GM23338 (cell line): ENCODE measurements around the gene PDE10A. TPM values are rescaled to one million over a fixed set of nuclear protein-coding genes. Genes with fewer than 3 reads are reported as not detected.

ENCODE experiments used
- ATAC-seq: fragments of 200-7000 bp; cut with Tn5 transposase; 3 replicates; pipeline ENCODE4 v1.9.1; 2020
- DNase-seq: peaks from one replicate; pipeline ENCODE4 v3.0.0-alpha.2; 2015; ENCODE audit warnings: low spot score
- H2AFZ ChIP-seq: fragments of 200-600 bp; sonication (generic); 2 replicates; pipeline ENCODE4 v1.8.0; 2016; ENCODE audit warnings: antibody characterized with exemption, mild to moderate bottlenecking, moderate library complexity
- H3F3A ChIP-seq: fragments of 200-600 bp; sonication (generic); replicated peaks from 2 replicates; pipeline ENCODE4 v1.8.0; 2017; ENCODE audit warnings: antibody characterized with exemption, mixed run types, low read depth
- H3K27ac ChIP-seq: fragments of 200-600 bp; sonication (generic); 2 replicates; pipeline ENCODE4 v1.6.1; 2016; ENCODE audit warnings: low read depth
- H3K27me3 ChIP-seq: fragments of 200-600 bp; sonication (generic); 2 replicates; pipeline ENCODE4 v1.8.0; 2016; ENCODE audit warnings: mild to moderate bottlenecking, mixed run types, moderate library complexity; ENCODE audit not compliant: insufficient read depth
- H3K36me3 ChIP-seq: fragments of 200-600 bp; sonication (generic); 2 replicates; pipeline ENCODE4 v1.8.0; 2016; ENCODE audit warnings: mild to moderate bottlenecking; ENCODE audit not compliant: insufficient read depth
- H3K4me1 ChIP-seq: fragments of 200-600 bp; sonication (generic); 2 replicates; pipeline ENCODE4 v1.8.0; 2016; ENCODE audit warnings: mild to moderate bottlenecking, moderate library complexity; ENCODE audit not compliant: insufficient read depth
- H3K4me2 ChIP-seq: fragments of 200-600 bp; sonication (generic); 2 replicates; pipeline ENCODE4 v1.7.1; 2017; ENCODE audit warnings: mixed run types
- H3K4me3 ChIP-seq: fragments of 200-600 bp; sonication (generic); 2 replicates; pipeline ENCODE4 v1.6.1; 2016; ENCODE audit warnings: mixed run types
- H3K79me2 ChIP-seq: fragments of 200-600 bp; sonication (generic); replicated peaks from 2 replicates; pipeline ENCODE4 v1.8.0; 2017; ENCODE audit warnings: mild to moderate bottlenecking; ENCODE audit not compliant: insufficient read depth
- H3K9me2 ChIP-seq: fragments of 200-600 bp; sonication (generic); 2 replicates; pipeline ENCODE4 v1.8.0; 2017; ENCODE audit not compliant: insufficient read depth
- H4K20me1 ChIP-seq: fragments of 200-600 bp; sonication (generic); replicated peaks from 2 replicates; pipeline ENCODE4 v1.8.0; 2017; ENCODE audit warnings: mild to moderate bottlenecking; ENCODE audit not compliant: insufficient read depth
- H3K27ac Mint-ChIP-seq: 2 replicates; pipeline ENCODE4 v1.8.0; 2020; ENCODE audit warnings: inconsistent platforms, mild to moderate bottlenecking, moderate library complexity, mixed read lengths
- H3K27me3 Mint-ChIP-seq: 3 replicates; pipeline ENCODE4 v1.8.0; 2022; ENCODE audit warnings: low read depth, mild to moderate bottlenecking, moderate library complexity, mixed read lengths, inconsistent platforms; ENCODE audit not compliant: insufficient read depth, poor library complexity
- H3K36me3 Mint-ChIP-seq: 3 replicates; pipeline ENCODE4 v1.8.0; 2021; ENCODE audit warnings: low read depth, mild to moderate bottlenecking, inconsistent platforms, moderate library complexity, mixed read lengths
- H3K4me1 Mint-ChIP-seq: 3 replicates; pipeline ENCODE4 v1.8.0; 2020; ENCODE audit warnings: mild to moderate bottlenecking, inconsistent platforms, mixed read lengths
- H3K4me3 Mint-ChIP-seq: 3 replicates; pipeline ENCODE4 v1.8.0; 2021; ENCODE audit warnings: moderate library complexity, mild to moderate bottlenecking, inconsistent platforms, mixed read lengths
- H3K9me3 Mint-ChIP-seq: 3 replicates; pipeline ENCODE4 v1.8.0; 2020; ENCODE audit warnings: moderate library complexity, mild to moderate bottlenecking, inconsistent platforms, mixed read lengths
- CREB1 ChIP-seq: fragments of 250-450 bp; sonication (Bioruptor Pico); IDR thresholded peaks from 2 replicates; pipeline ENCODE4 v1.5.0; 2020; ENCODE audit warnings: low read depth, mild to moderate bottlenecking, moderate library complexity
- EZH2 ChIP-seq: fragments of 200-600 bp; sonication (generic); IDR thresholded peaks from one replicate; pipeline ENCODE4 v1.8.0; 2017; ENCODE audit warnings: antibody characterized with exemption, mild to moderate bottlenecking, low read depth; ENCODE audit not compliant: unreplicated experiment
- EZH2phosphoT487 ChIP-seq: fragments of 200-600 bp; sonication (generic); IDR thresholded peaks from one replicate; pipeline ENCODE4 v1.8.1; 2018; ENCODE audit warnings: antibody characterized with exemption; ENCODE audit not compliant: unreplicated experiment
- NANOG ChIP-seq: IDR thresholded peaks from 2 replicates; pipeline ENCODE4 v1.6.1; 2016; ENCODE audit warnings: antibody characterized with exemption, borderline replicate concordance
- STAT1 ChIP-seq: IDR thresholded peaks from one replicate; pipeline ENCODE4 v1.6.1; 2016; ENCODE audit warnings: antibody characterized with exemption; ENCODE audit not compliant: unreplicated experiment
- ZNF114 ChIP-seq: fragments of 250-450 bp; sonication (Bioruptor Pico); IDR thresholded peaks from 2 replicates; pipeline ENCODE4 v1.5.0; 2020; ENCODE audit warnings: mild to moderate bottlenecking, moderate library complexity
- polyA plus RNA-seq: library from polyadenylated mRNA; unstranded; fragments of >200 nt; fragmentation: Nextera tagmentation; extraction: Ambion mirVana; gene quantifications from 2 replicates; pipeline ENCODE4 v1.2.1, GENCODE V29; 2016
- total RNA-seq: library from RNA; depleted of rRNA; stranded (reverse); fragments of >200 nt; shearing (Covaris generic); gene quantifications from 2 replicates; pipeline ENCODE4 v1.2.3, GENCODE V29; 2014
- TF ChIP-seq, protein P1 (sequence below): fragments of 250-450 bp; sonication (Bioruptor Pico); IDR thresholded peaks from 2 replicates; pipeline ENCODE4 v1.5.0; 2020; ENCODE audit warnings: mild to moderate bottlenecking, moderate library complexity
- TF ChIP-seq, protein P2 (sequence below): IDR thresholded peaks from 2 replicates; pipeline ENCODE4 v1.6.1; 2016; ENCODE audit warnings: antibody characterized with exemption
- TF ChIP-seq, protein P3 (sequence below), 2 experiments: fragments of 200-600 bp in 1 of 2; sonication (generic) in 1 of 2; conservative IDR thresholded peaks; 2 replicates each; pipeline versions ENCODE4 v1.5.1 to v1.6.1; 2016 to 2017; ENCODE audit warnings: antibody characterized with exemption in 2 of 2, low read depth in 2 of 2, mild to moderate bottlenecking in 2 of 2, moderate library complexity in 1 of 2
- TF ChIP-seq, protein P4 (sequence below): IDR thresholded peaks from one replicate; pipeline ENCODE4 v1.6.1; 2018; ENCODE audit warnings: antibody characterized with exemption; ENCODE audit not compliant: unreplicated experiment

PDE10A gene
- total and polyA plus RNA-seq, 2 experiments from 2014 or later = 0.50 to 3.9 TPM

DNA sequence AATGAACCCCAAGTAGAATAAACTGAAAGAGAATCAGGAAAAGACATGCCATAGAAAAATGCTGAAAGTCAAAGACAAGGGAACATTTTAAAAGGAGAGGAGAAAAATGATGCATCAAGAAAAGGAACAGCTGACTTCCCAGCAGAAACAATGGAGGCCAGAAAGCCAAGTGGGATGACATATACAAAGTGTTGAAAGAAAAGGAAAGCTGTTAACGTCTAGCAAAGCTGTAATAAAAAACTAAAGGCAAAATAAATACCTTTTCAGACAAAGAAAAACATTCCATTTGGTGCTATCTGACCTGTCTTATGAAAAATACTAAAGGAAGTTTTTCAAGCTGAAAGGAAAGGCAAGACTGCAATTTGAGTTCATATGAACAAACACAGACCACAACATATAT is 34.1 kb upstream of the PDE10A start (continued):
- TF ChIP-seq, protein P1, sequence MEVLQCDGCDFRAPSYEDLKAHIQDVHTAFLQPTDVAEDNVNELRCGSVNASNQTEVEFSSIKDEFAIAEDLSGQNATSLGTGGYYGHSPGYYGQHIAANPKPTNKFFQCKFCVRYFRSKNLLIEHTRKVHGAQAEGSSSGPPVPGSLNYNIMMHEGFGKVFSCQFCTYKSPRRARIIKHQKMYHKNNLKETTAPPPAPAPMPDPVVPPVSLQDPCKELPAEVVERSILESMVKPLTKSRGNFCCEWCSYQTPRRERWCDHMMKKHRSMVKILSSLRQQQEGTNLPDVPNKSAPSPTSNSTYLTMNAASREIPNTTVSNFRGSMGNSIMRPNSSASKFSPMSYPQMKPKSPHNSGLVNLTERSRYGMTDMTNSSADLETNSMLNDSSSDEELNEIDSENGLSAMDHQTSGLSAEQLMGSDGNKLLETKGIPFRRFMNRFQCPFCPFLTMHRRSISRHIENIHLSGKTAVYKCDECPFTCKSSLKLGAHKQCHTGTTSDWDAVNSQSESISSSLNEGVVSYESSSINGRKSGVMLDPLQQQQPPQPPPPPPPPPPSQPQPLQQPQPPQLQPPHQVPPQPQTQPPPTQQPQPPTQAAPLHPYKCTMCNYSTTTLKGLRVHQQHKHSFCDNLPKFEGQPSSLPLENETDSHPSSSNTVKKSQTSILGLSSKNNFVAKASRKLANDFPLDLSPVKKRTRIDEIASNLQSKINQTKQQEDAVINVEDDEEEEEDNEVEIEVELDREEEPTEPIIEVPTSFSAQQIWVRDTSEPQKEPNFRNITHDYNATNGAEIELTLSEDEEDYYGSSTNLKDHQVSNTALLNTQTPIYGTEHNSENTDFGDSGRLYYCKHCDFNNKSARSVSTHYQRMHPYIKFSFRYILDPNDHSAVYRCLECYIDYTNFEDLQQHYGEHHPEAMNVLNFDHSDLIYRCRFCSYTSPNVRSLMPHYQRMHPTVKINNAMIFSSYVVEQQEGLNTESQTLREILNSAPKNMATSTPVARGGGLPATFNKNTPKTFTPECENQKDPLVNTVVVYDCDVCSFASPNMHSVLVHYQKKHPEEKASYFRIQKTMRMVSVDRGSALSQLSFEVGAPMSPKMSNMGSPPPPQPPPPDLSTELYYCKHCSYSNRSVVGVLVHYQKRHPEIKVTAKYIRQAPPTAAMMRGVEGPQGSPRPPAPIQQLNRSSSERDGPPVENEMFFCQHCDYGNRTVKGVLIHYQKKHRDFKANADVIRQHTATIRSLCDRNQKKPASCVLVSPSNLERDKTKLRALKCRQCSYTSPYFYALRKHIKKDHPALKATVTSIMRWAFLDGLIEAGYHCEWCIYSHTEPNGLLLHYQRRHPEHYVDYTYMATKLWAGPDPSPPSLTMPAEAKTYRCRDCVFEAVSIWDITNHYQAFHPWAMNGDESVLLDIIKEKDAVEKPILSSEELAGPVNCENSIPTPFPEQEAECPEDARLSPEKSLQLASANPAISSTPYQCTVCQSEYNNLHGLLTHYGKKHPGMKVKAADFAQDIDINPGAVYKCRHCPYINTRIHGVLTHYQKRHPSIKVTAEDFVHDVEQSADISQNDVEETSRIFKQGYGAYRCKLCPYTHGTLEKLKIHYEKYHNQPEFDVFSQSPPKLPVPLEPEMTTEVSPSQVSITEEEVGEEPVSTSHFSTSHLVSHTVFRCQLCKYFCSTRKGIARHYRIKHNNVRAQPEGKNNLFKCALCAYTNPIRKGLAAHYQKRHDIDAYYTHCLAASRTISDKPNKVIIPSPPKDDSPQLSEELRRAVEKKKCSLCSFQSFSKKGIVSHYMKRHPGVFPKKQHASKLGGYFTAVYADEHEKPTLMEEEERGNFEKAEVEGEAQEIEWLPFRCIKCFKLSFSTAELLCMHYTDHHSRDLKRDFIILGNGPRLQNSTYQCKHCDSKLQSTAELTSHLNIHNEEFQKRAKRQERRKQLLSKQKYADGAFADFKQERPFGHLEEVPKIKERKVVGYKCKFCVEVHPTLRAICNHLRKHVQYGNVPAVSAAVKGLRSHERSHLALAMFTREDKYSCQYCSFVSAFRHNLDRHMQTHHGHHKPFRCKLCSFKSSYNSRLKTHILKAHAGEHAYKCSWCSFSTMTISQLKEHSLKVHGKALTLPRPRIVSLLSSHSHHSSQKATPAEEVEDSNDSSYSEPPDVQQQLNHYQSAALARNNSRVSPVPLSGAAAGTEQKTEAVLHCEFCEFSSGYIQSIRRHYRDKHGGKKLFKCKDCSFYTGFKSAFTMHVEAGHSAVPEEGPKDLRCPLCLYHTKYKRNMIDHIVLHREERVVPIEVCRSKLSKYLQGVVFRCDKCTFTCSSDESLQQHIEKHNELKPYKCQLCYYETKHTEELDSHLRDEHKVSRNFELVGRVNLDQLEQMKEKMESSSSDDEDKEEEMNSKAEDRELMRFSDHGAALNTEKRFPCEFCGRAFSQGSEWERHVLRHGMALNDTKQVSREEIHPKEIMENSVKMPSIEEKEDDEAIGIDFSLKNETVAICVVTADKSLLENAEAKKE (CRISPR knock-in tag) = no peak
- TF ChIP-seq, protein P2, sequence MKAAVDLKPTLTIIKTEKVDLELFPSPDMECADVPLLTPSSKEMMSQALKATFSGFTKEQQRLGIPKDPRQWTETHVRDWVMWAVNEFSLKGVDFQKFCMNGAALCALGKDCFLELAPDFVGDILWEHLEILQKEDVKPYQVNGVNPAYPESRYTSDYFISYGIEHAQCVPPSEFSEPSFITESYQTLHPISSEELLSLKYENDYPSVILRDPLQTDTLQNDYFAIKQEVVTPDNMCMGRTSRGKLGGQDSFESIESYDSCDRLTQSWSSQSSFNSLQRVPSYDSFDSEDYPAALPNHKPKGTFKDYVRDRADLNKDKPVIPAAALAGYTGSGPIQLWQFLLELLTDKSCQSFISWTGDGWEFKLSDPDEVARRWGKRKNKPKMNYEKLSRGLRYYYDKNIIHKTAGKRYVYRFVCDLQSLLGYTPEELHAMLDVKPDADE = no peak
- TF ChIP-seq STAT1 (no peak), ZNF114 (no peak), NANOG (no peak), EZH2phosphoT487 (no peak)

DNA sequence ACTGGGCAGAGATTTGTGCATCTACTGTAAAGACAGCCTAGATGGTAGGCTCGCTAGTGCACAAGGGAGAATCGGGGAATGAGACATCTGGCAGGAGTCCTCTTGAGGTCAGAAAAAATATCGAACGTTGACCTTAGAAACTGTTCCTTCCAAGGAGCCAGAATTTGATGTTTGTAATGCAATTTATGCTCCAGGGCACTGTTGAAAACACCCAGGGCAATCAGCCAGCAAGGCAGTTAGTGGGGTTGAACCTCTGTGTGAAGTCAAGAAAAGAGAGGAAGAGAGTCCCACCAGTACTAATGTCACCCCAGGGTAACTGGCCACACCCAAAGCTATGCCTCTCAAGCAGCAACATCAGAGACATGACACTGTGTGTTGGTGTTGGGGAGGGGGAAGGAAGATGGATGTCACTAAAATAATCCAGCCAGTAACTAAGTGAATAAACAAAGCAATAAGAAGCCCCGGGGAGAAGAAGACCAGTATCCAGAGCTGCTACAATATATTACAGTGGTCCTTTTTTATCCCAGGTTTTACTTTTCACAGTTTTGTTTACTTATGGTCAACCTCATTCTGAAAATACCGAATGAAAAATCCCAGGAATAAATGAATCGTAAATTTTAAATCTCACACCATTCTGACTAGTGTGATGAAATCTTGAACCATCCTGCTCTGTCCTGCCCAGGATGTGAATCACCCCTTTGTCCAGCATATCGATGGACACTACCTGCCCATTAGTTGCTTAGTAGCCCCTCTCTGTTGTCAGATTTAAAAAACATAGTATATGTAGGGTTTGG is 32.9 kb upstream of the PDE10A start:
- no peak overlapping the region for H3K27ac ChIP-seq
- Mint-ChIP-seq H3K36me3 (no peaks in the 10 kb centered on the region), H3K4me1 (no peaks in the 10 kb centered on the region), H3K27me3 (no peaks in the 10 kb centered on the region), H3K27ac (no peak overlapping the region), H3K9me3 (no peaks in the 10 kb centered on the region), H3K4me3 (no peak overlapping the region)
- H3K4me3 ChIP-seq = no peak overlapping the region
- ATAC-seq = no peak
- H4K20me1 ChIP-seq = no peaks in the 10 kb centered on the region
- no peak overlapping the region for H2AFZ ChIP-seq
- DNase-seq = no peak
- H3K36me3 ChIP-seq = no peaks in the 10 kb centered on the region
- no peaks in the 10 kb centered on the region for H3F3A ChIP-seq
- H3K4me1 ChIP-seq = no peaks in the 10 kb centered on the region
- no peak overlapping the region for H3K4me2 ChIP-seq
- no peaks in the 10 kb centered on the region for H3K79me2 ChIP-seq
- H3K9me2 ChIP-seq = no peaks in the 10 kb centered on the region
- no peaks in the 10 kb centered on the region for H3K27me3 ChIP-seq
- TF ChIP-seq, protein P3, sequence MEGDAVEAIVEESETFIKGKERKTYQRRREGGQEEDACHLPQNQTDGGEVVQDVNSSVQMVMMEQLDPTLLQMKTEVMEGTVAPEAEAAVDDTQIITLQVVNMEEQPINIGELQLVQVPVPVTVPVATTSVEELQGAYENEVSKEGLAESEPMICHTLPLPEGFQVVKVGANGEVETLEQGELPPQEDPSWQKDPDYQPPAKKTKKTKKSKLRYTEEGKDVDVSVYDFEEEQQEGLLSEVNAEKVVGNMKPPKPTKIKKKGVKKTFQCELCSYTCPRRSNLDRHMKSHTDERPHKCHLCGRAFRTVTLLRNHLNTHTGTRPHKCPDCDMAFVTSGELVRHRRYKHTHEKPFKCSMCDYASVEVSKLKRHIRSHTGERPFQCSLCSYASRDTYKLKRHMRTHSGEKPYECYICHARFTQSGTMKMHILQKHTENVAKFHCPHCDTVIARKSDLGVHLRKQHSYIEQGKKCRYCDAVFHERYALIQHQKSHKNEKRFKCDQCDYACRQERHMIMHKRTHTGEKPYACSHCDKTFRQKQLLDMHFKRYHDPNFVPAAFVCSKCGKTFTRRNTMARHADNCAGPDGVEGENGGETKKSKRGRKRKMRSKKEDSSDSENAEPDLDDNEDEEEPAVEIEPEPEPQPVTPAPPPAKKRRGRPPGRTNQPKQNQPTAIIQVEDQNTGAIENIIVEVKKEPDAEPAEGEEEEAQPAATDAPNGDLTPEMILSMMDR (conservative IDR thresholded peaks at IDR 0.05; ENCODE audit: low read depth in 2 of 2) = no peak
- TF ChIP-seq EZH2phosphoT487 = no peak
- TF ChIP-seq, protein P2 = no peak
- no peak for TF ChIP-seq CREB1
- TF ChIP-seq EZH2 = no peak
- TF ChIP-seq ZNF114 = no peak
- TF ChIP-seq, protein P4, sequence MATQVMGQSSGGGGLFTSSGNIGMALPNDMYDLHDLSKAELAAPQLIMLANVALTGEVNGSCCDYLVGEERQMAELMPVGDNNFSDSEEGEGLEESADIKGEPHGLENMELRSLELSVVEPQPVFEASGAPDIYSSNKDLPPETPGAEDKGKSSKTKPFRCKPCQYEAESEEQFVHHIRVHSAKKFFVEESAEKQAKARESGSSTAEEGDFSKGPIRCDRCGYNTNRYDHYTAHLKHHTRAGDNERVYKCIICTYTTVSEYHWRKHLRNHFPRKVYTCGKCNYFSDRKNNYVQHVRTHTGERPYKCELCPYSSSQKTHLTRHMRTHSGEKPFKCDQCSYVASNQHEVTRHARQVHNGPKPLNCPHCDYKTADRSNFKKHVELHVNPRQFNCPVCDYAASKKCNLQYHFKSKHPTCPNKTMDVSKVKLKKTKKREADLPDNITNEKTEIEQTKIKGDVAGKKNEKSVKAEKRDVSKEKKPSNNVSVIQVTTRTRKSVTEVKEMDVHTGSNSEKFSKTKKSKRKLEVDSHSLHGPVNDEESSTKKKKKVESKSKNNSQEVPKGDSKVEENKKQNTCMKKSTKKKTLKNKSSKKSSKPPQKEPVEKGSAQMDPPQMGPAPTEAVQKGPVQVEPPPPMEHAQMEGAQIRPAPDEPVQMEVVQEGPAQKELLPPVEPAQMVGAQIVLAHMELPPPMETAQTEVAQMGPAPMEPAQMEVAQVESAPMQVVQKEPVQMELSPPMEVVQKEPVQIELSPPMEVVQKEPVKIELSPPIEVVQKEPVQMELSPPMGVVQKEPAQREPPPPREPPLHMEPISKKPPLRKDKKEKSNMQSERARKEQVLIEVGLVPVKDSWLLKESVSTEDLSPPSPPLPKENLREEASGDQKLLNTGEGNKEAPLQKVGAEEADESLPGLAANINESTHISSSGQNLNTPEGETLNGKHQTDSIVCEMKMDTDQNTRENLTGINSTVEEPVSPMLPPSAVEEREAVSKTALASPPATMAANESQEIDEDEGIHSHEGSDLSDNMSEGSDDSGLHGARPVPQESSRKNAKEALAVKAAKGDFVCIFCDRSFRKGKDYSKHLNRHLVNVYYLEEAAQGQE = no peak
